LNCAP (cell line): ENCODE results near the gene CDKN2C.

Experiments
- TF ChIP-seq, protein P1 (sequence below): fragments of 450-650 bp; IDR thresholded peaks from 2 replicates; pipeline ENCODE4 v1.5.1; 2017; ENCODE audit warnings: mild to moderate bottlenecking

CDKN2C gene

GRCh38 chr1:50976111-50976889, 6.3 kb downstream of the CDKN2C start:
- TF ChIP-seq, protein P1, sequence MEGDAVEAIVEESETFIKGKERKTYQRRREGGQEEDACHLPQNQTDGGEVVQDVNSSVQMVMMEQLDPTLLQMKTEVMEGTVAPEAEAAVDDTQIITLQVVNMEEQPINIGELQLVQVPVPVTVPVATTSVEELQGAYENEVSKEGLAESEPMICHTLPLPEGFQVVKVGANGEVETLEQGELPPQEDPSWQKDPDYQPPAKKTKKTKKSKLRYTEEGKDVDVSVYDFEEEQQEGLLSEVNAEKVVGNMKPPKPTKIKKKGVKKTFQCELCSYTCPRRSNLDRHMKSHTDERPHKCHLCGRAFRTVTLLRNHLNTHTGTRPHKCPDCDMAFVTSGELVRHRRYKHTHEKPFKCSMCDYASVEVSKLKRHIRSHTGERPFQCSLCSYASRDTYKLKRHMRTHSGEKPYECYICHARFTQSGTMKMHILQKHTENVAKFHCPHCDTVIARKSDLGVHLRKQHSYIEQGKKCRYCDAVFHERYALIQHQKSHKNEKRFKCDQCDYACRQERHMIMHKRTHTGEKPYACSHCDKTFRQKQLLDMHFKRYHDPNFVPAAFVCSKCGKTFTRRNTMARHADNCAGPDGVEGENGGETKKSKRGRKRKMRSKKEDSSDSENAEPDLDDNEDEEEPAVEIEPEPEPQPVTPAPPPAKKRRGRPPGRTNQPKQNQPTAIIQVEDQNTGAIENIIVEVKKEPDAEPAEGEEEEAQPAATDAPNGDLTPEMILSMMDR, result no peak

DNA sequence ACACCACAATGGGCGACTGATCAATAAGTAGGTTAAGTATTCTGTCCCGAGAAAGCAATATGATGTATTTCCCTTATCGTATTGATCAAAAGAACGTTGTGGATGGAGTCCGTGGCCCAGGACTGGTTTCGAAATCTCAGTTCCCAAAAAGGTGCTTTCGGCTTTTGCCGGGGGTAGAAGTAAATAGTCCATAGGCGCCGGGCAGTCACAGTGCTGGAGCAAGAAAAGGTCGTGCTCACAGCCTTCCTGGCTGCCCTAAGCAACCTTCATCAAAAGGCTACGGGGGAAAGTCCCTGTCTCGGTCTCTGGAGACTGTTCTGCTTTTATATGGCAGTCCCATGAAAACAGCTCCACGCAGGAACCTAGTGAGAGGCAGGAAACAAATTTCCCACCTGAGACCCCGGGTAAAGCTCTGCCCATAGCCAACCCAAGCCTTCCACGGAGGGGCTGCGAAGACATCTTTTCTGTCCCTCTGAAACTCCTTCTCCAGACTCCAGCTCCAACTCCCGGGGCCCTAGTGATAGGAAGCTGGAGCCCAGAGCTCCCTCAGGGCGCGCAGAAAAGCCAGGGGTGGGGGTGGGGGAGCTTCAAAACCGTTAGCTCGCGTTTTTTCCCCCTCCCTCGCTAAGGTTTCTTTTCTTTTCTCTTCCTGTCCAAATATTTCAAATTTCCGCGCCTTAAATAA, 7.0 kb downstream of the CDKN2C start:
- TF ChIP-seq, protein P1, result no peak

DNA sequence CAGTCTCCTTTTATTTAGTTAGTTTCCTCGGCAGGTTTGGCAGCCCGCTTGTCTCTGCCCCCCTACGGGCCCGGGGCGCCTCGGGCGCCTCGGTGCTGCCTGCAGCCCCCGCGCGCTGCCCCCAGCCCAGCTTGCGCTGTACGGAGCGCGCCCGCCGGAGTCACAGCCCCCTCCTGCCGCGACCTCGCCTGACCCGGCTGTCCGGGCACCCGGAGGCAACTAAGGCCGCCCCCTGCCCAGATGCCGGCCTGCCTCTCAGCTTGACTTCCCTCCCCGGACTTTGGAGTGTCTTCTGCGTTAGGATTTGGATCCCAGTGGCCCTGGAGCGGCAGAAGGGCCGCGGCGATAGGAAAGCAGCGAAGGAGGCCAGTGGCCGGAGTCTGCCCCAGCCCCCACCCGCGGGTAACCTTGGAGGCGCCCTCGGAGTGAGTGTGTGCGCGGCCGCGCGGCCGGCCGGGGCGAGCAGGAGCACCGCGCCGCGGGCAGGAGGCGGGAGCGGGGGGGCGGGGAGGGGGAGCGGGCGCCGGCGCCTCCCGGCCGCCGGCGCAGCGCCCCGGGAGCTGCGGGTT, 7.6 kb downstream of the CDKN2C start:
- TF ChIP-seq, protein P1, result no peak

DNA sequence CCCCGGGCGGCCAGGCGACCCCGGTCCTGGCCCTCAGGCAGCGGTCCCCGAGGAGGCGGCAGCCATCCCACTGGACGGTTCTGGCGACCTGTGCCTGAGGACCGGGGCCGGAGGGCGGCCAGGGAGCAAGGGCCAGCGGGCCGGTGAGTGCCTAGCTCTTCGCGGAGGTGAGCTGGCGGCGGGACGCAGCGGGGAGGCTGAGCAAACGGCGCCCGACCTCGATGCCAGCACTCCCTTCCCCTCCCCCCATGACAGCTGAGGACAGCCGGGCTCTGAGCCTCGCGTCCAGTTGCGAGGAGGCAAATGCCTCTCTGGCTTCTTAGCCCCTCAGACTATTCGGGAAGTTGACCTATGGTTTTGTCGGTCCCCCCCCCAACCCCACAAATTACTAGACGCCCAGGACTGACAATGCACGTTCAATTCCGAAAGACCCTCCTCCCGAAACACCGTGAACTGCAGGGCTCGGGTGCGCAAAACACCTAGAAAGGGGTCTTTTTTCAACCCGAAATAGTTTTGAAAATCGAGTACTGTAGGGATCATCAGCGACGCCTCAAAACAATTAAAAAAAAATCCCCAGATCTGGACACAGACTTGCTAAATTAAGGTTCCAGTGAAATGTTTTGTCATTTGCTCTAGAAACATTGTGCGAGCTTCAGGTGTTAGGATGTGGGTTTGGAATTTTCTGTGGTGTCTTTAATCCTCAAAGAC, 8.3 kb downstream of the CDKN2C start:
- TF ChIP-seq, protein P1, result no peak

- TF ChIP-seq, protein P1, result no peak
Measured at GRCh38 chr1:50978852-50979781, 9.1 kb downstream of the CDKN2C start.

GRCh38 chr1:50979937-50980336, 9.9 kb downstream of the CDKN2C start:
- TF ChIP-seq, protein P1, result no peak
